WTC11 (cell line): ENCODE measurements around the gene NDUFAF8. TPM values are rescaled to one million over a fixed set of nuclear protein-coding genes. Genes with fewer than 3 reads are reported as not detected.

Experiments used
- ATAC-seq: fragments of 200-7000 bp; cut with Tn5 transposase; 2 replicates; pipeline ENCODE4 v1.10.0; 2021; ENCODE audit warnings: mild to moderate bottlenecking, moderate library complexity
- CTCF ChIA-PET: fragments of 300-600 bp; sonication (Branson Sonifier 250); formaldehyde crosslinking; loops from one replicate; lab custom pipeline; 2021; ENCODE audit warnings: antibody characterized with exemption; lab: Charles Lee
- POLR2A ChIA-PET: fragments of 350-600 bp; sonication (Branson Sonifier 250); formaldehyde crosslinking; loops from one replicate; lab custom pipeline; 2021; ENCODE audit warnings: antibody characterized with exemption; lab: Charles Lee
- DNase-seq: peaks from one replicate; pipeline ENCODE4 v3.0.0; 2021; ENCODE audit warnings: low spot score
- H3K27ac Mint-ChIP-seq: 2 replicates; pipeline ENCODE4 v1.8.0; 2021; ENCODE audit warnings: mixed read lengths
- H3K27me3 Mint-ChIP-seq: 2 replicates; pipeline ENCODE4 v1.8.0; 2021; ENCODE audit warnings: low read depth, mild to moderate bottlenecking, moderate library complexity, mixed read lengths
- H3K36me3 Mint-ChIP-seq: 2 replicates; pipeline ENCODE4 v1.8.0; 2021; ENCODE audit warnings: mixed read lengths
- H3K4me1 Mint-ChIP-seq: 2 replicates; pipeline ENCODE4 v1.8.0; 2022; ENCODE audit warnings: mixed read lengths
- H3K4me3 Mint-ChIP-seq: 2 replicates; pipeline ENCODE4 v1.8.0; 2021; ENCODE audit warnings: mild to moderate bottlenecking, moderate library complexity, mixed read lengths
- H3K9me3 Mint-ChIP-seq: 2 replicates; pipeline ENCODE4 v1.8.0; 2021; ENCODE audit warnings: mixed read lengths
- AFF4 ChIP-seq: sonication (generic); formaldehyde crosslinking; IDR thresholded peaks from 2 replicates; pipeline ENCODE4 v1.8.1; 2023; ENCODE audit warnings: mild to moderate bottlenecking, missing genetic modification reagents, borderline replicate concordance
- ATF3 ChIP-seq: sonication (generic); formaldehyde crosslinking; conservative IDR thresholded peaks from 2 replicates; pipeline ENCODE4 v1.8.1; 2022; ENCODE audit warnings: mild to moderate bottlenecking, missing genetic modification reagents
- CBFB ChIP-seq: sonication (generic); formaldehyde crosslinking; IDR thresholded peaks from 2 replicates; pipeline ENCODE4 v1.8.1; 2022; ENCODE audit warnings: mild to moderate bottlenecking, low read depth, missing genetic modification reagents
- CREB1 ChIP-seq: sonication (generic); formaldehyde crosslinking; IDR thresholded peaks from 2 replicates; pipeline ENCODE4 v1.8.0; 2023; ENCODE audit warnings: mild to moderate bottlenecking, missing genetic modification reagents
- CTCF ChIP-seq: fragments of 200-600 bp; IDR thresholded peaks from 2 replicates; pipeline ENCODE4 v1.8.0; 2022; ENCODE audit warnings: antibody characterized with exemption
- ELF4 ChIP-seq: sonication (generic); formaldehyde crosslinking; IDR thresholded peaks from 2 replicates; pipeline ENCODE4 v1.8.1; 2022; ENCODE audit warnings: low read depth, mild to moderate bottlenecking, moderate library complexity, missing genetic modification reagents
- EMX1 ChIP-seq: fragments of 250-450 bp; sonication (Bioruptor Pico); IDR thresholded peaks from 2 replicates; pipeline ENCODE4 v1.8.0; 2021; ENCODE audit warnings: mild to moderate bottlenecking
- ETV6 ChIP-seq: sonication (generic); formaldehyde crosslinking; IDR thresholded peaks from 2 replicates; pipeline ENCODE4 v1.8.1; 2022; ENCODE audit warnings: mild to moderate bottlenecking, missing genetic modification reagents
- IRF1 ChIP-seq: sonication (generic); formaldehyde crosslinking; IDR thresholded peaks from 2 replicates; pipeline ENCODE4 v1.8.0; 2023; ENCODE audit warnings: missing genetic modification reagents
- JAZF1 ChIP-seq: fragments of 250-450 bp; sonication (Bioruptor Pico); IDR thresholded peaks from 2 replicates; pipeline ENCODE4 v1.9.0; 2021; ENCODE audit warnings: moderate library complexity, mild to moderate bottlenecking, inconsistent platforms
- KAT7 ChIP-seq: sonication (generic); formaldehyde crosslinking; IDR thresholded peaks from 2 replicates; pipeline ENCODE4 v1.8.1; 2023; ENCODE audit warnings: missing genetic modification reagents, mild to moderate bottlenecking, borderline replicate concordance
- NFYB ChIP-seq: sonication (generic); formaldehyde crosslinking; conservative IDR thresholded peaks from 2 replicates; pipeline ENCODE4 v1.8.0; 2022; ENCODE audit warnings: low read depth, missing genetic modification reagents
- NR1H2 ChIP-seq: sonication (generic); formaldehyde crosslinking; IDR thresholded peaks from 2 replicates; pipeline ENCODE4 v1.9.0; 2021; ENCODE audit warnings: mild to moderate bottlenecking, moderate library complexity, missing genetic modification reagents
- PREB ChIP-seq: sonication (generic); formaldehyde crosslinking; IDR thresholded peaks from 2 replicates; pipeline ENCODE4 v1.8.1; 2022; ENCODE audit warnings: mild to moderate bottlenecking, missing genetic modification reagents, moderate library complexity, borderline replicate concordance
- RORB ChIP-seq: fragments of 250-450 bp; sonication (Bioruptor Pico); IDR thresholded peaks from 2 replicates; pipeline ENCODE4 v1.9.0; 2021; ENCODE audit warnings: mild to moderate bottlenecking
- USF1 ChIP-seq: sonication (generic); formaldehyde crosslinking; IDR thresholded peaks from 2 replicates; pipeline ENCODE4 v1.8.0; 2022; ENCODE audit warnings: mild to moderate bottlenecking, missing genetic modification reagents
- ZBTB21 ChIP-seq: sonication (generic); formaldehyde crosslinking; IDR thresholded peaks from 2 replicates; pipeline ENCODE4 v1.8.1; 2023; ENCODE audit warnings: mild to moderate bottlenecking, missing genetic modification reagents, borderline replicate concordance
- ZNF121 ChIP-seq: sonication (generic); formaldehyde crosslinking; IDR thresholded peaks from 2 replicates; pipeline ENCODE4 v1.8.0; 2023; ENCODE audit warnings: missing genetic modification reagents
- ZNF232 ChIP-seq: sonication (generic); formaldehyde crosslinking; IDR thresholded peaks from 2 replicates; pipeline ENCODE4 v1.8.0; 2022; ENCODE audit warnings: mild to moderate bottlenecking, missing genetic modification reagents
- ZNF512 ChIP-seq: sonication (generic); formaldehyde crosslinking; IDR thresholded peaks from 2 replicates; pipeline ENCODE4 v1.8.1; 2022; ENCODE audit warnings: missing genetic modification reagents, borderline replicate concordance
- total RNA-seq: library from RNA; stranded (reverse); gene quantifications from 3 replicates; pipeline ENCODE4 v1.2.3, GENCODE V29; 2021

NDUFAF8 gene
- total RNA-seq, 1 experiment from 2014 or later = 73.0 TPM

- POLR2A ChIA-PET = no interaction called here
These were observed 5.2 kb upstream of the NDUFAF8 start for GRCh38 chr17:81233811-81234505.

GRCh38 chr17:81234506-81234855 lies 4.6 kb upstream of the NDUFAF8 start:
- ChIA-PET POLR2A (no interaction called here), CTCF (no interaction called here)
- DNase-seq (no peak), ATAC-seq (no peak)
- Mint-ChIP-seq H3K4me3 (no peak overlapping the region), H3K4me1 (peaks cover 5% of the 10 kb centered on the region), H3K36me3 (peaks cover 14% of the 10 kb centered on the region), H3K9me3 (no peaks in the 10 kb centered on the region), H3K27me3 (no peaks in the 10 kb centered on the region; the same call in 1 of the 2 replicates), H3K27ac (no peak overlapping the region)
- no peak for TF ChIP-seq ZNF512 (CRISPR knock-in tag)
- no peak for TF ChIP-seq CREB1 (CRISPR knock-in tag)
- no peak for TF ChIP-seq CBFB (CRISPR knock-in tag)

More at GRCh38 chr17:81233811-81234505, 5.2 kb upstream of the NDUFAF8 start:
- DNase-seq = no peak
- CTCF ChIA-PET = no interaction called here
- H3K4me3 Mint-ChIP-seq = no peak overlapping the region
- no peak for TF ChIP-seq ATF3 (CRISPR knock-in tag)
- no peak for TF ChIP-seq ETV6 (CRISPR knock-in tag)
- no peak for TF ChIP-seq NFYB (CRISPR knock-in tag)
- no peak for TF ChIP-seq KAT7
- TF ChIP-seq ELF4 (CRISPR knock-in tag) = no peak
- TF ChIP-seq ZBTB21 = no peak
- no peak for TF ChIP-seq PREB (CRISPR knock-in tag)
- TF ChIP-seq NR1H2 = no peak
- no peak for TF ChIP-seq CREB1 (CRISPR knock-in tag)
- no peak for TF ChIP-seq EMX1 (CRISPR knock-in tag)
- no peak for ATAC-seq
- H3K36me3 Mint-ChIP-seq = peaks cover 14% of the 10 kb centered on the region
- H3K27ac Mint-ChIP-seq = no peak overlapping the region
- no peaks in the 10 kb centered on the region; the same call in 1 of the 2 replicates for H3K27me3 Mint-ChIP-seq
- H3K4me1 Mint-ChIP-seq = peaks cover 5% of the 10 kb centered on the region
- H3K9me3 Mint-ChIP-seq = no peaks in the 10 kb centered on the region

GRCh38 chr17:81234940-81235821 lies 3.9 kb upstream of the NDUFAF8 start:
- POLR2A ChIA-PET = no interaction called here
- H3K4me3 Mint-ChIP-seq = no peak overlapping the region
- H3K9me3 Mint-ChIP-seq = no peaks in the 10 kb centered on the region
- H3K36me3 Mint-ChIP-seq = peaks cover 8% of the 10 kb centered on the region
- H3K4me1 Mint-ChIP-seq = peaks cover 8% of the 10 kb centered on the region
- ATAC-seq (no peak), DNase-seq (no peak)
- no peak overlapping the region for H3K27ac Mint-ChIP-seq
- H3K27me3 Mint-ChIP-seq = no peaks in the 10 kb centered on the region; the same call in 1 of the 2 replicates
- CTCF ChIA-PET = interaction anchor here (0.9 kb wide), 1 partner anchor 106 kb away, joined by 3 read pairs; no protein-coding TSS in a partner anchor
- no peak for TF ChIP-seq JAZF1
- no peak for TF ChIP-seq NFYB (CRISPR knock-in tag)
- TF ChIP-seq ZNF232 (CRISPR knock-in tag) = no peak
- no peak for TF ChIP-seq CTCF
- no peak for TF ChIP-seq AFF4 (CRISPR knock-in tag)
- TF ChIP-seq ZNF121 (CRISPR knock-in tag) = no peak
- TF ChIP-seq CREB1 (CRISPR knock-in tag) = no peak
- no peak for TF ChIP-seq IRF1
- no peak for TF ChIP-seq USF1 (CRISPR knock-in tag)
- TF ChIP-seq RORB (CRISPR knock-in tag) = no peak
